AG10803 (cell line): Measurements from ENCODE around the gene MAST3.

Source experiments
- DNase-seq: peaks from one replicate; pipeline ENCODE4 v3.0.0; 2010; ENCODE audit warnings: low read depth
- H3K4me3 ChIP-seq: 2 replicates; pipeline ENCODE4 v1.5.1; 2011; ENCODE audit warnings: mild to moderate bottlenecking, low read length, control low read depth
- CTCF ChIP-seq: conservative IDR thresholded peaks from 2 replicates; pipeline ENCODE4 v1.5.1; 2011; ENCODE audit warnings: mild to moderate bottlenecking, low read length, control low read depth, inconsistent platforms

MAST3 gene

DNA sequence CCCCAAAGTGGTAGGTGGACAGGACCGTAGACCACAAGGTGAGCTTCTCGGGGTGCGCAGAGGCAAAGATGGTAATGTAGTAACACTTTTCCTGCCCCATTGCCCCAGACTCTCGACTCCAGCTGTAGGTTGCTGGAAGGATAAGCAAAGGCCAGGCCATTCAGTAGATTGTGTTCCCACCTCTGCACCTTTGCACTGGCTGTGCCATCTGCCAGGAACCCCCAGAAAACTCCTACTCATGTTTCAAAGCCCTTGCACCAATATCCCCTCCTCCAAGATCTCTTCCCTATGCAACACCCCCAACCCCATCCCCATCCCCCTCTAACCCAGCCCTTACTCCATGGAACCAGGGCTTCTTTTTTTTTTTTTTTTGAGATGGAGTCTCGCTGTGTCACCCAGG lies 29.2 kb upstream of the MAST3 start:
- DNase-seq = no peak
- no peak overlapping the region for H3K4me3 ChIP-seq
- TF ChIP-seq CTCF = no peak

DNA sequence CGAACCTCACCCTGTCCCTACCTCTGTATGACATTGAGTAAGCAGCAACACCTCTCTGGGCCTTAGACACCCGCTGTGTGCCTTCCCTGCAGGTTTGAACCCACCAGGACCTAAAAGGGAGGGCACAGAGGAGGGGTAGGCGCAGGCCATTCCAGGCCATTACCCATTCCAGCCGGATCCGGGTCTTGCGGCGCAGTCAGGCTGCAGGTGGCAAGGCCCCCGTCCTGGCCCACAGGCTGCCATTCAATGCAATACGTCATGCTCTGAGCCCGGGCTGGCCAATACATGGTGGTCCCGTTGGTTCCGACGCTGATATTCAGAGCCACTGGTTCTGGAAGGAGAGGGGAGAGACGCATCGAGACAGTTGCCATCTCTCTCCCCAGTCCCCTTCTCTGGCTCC lies 28.2 kb upstream of the MAST3 start:
- no peak overlapping the region for H3K4me3 ChIP-seq
- no peak for DNase-seq
- TF ChIP-seq CTCF = no peak

- H3K4me3 ChIP-seq = no peak overlapping the region
- TF ChIP-seq CTCF = no peak
- DNase-seq = no peak
Measured at GRCh38 chr19:18070181-18070580, 27.4 kb upstream of the MAST3 start.

DNA sequence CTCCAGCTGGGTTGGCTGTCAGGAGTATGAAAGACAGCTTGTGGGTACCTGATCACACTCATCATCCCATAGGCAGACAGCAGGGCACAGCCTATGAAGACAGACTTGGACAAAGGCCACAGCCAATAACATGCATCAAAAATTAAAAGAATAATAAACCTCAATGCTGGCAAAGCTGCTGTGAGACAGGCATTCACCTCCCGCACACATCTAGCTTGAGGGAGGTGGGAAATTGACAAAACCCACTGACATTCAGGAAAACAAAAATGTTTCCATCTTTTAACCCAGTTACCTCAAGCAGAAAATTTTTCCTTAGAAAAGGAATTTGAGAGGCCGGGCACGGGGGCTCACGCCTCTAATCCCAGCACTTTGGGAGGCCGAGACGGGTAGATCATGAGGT lies 25.2 kb upstream of the MAST3 start:
- no peak for DNase-seq
- no peak for TF ChIP-seq CTCF
- no peak overlapping the region for H3K4me3 ChIP-seq

DNA sequence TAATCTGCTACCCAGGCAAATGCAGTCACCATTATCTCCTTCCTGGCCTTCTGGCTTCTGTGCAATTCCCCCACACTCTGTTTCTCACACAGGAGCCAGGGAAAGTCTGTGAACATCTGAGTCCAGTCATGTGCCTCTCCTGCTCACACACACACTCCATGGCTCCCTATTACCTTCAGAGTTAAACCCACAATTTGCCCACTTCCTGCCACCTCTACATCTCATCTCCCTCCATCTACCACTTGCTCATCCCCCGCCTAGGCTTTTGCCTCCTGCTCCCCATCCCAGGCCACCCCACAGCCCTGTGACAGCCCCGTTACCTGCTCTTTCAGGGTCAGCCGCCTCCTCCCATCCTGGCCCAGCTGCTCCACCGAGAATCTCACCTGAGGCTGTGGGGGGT lies 24.4 kb upstream of the MAST3 start:
- no peak overlapping the region for H3K4me3 ChIP-seq
- no peak for TF ChIP-seq CTCF
- DNase-seq = no peak

GRCh38 chr19:18074192-18074591 lies 23.4 kb upstream of the MAST3 start:
- TF ChIP-seq CTCF = no peak
- H3K4me3 ChIP-seq = no peak overlapping the region
- no peak for DNase-seq

DNA sequence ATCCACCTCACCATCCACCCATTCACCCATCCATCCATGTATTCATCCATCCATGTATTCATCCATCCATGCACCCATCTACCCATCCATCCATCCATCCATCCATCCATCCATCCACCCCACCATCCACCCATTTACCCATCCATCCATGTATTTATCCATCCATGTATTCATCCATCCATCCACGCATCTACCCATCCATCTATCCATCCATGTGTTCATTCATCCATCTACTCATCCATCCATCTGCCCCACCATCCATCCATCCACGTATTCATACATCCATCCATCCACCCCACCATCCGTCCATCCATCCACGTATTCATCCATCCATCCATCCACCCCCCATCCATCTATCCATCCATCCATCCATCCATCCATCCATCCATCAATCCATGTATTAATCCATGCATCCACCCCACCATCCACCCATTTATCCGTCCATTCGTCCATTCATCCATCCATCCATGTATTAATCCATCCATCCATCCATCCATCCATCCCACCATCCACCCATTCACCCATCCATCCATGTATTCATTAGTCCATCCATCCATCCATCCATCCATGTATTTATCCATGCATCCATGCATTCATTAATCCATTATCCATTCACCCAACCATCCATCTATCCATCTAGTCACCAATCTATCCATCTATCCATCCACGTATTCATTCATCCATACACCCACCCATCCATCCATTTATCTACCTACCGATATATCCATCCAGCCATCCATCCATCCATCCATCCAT lies 13.5 kb upstream of the MAST3 start:
- no peak overlapping the region for H3K4me3 ChIP-seq
- no peak for TF ChIP-seq CTCF
- no peak for DNase-seq
